Measurements from ENCODE around the gene LPGAT1. TPM values are rescaled to one million over a fixed set of nuclear protein-coding genes. Genes with fewer than 3 reads are reported as not detected.
"Not testable (repeated sequence)": the region's sequence is repeated elsewhere in the genome, so short reads cannot be mapped to it uniquely, and the experiment has no call there.

LPGAT1 gene
- total RNA-seq, 1 donor, result 18.0 TPM

DNA sequence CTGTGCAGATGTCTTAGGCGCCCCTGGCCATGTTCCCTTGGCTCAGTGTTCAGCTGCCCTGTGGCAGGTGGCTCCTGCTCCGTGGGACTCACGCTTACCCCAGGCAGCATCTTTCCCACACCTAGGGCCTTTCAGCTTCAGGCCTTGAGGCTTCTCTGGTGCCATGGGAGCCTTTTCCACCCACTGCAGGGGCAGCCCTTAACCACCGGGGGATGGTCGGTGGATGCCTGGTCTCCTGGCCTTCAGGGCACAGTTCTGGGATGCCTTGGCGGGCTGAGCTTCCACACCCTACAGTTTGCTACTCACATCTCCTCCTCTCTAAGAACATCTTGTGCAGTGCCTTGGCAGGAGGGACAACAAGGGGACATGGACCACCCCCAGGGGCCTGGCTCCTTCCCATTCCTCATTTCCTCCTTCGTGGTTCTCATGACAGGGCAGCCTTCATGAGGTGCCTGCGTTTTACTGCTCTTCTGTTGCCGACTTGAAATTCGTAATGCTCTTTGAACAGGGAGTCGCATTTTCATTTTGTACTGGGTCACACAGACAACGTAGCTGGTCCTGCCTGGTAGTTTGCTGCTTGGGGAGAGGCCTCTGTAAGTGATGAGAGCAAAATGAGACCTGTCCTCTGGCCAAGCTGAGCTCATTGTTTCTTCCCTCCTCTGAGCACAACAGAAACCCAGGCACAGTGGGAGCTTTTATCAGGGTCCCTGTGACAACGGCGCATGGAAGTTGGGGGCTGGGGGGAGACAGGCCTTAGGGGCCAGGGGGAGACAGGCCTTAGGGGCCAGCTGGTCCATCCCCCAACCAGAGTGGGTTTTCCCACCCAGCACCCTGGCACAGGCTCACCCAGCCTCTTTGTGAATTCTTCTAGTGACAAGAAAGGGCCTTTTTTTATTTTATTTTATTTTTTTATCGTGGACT, 93.2 kb downstream of the LPGAT1 start:
- no peak for DNase-seq (ENCODE audit: low read depth in 2 of 3, low spot score in 2 of 3)

DNA sequence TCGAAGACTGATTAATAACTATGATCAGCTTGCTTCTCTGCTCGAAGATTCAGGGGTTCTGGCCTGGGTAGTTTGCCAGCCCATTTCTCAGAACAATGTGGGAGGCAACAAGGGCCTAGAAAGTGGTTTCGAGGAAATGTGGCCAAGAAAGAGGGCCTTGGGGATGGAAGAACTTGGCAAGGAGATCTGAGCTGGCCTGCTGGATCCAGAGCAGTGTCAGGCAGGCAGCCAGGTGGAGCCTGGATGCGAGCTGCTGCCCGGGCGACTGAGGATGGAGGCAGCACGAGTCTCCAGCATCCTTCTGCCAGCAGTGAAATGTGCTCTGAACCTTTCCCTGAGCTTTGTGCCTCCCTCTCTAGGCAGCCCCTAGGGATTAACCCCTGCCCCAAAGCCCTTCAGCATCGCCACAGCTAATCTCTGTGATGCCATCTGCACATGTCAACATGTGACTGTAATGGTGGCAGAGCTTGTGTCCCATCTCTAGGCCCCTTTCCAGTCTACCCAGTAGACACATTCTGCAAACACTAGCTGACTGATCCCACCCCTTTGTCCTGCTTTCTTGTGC, 94.1 kb downstream of the LPGAT1 start:
- no peak for DNase-seq (ENCODE audit: low read depth in 2 of 3, low spot score in 2 of 3)

DNA sequence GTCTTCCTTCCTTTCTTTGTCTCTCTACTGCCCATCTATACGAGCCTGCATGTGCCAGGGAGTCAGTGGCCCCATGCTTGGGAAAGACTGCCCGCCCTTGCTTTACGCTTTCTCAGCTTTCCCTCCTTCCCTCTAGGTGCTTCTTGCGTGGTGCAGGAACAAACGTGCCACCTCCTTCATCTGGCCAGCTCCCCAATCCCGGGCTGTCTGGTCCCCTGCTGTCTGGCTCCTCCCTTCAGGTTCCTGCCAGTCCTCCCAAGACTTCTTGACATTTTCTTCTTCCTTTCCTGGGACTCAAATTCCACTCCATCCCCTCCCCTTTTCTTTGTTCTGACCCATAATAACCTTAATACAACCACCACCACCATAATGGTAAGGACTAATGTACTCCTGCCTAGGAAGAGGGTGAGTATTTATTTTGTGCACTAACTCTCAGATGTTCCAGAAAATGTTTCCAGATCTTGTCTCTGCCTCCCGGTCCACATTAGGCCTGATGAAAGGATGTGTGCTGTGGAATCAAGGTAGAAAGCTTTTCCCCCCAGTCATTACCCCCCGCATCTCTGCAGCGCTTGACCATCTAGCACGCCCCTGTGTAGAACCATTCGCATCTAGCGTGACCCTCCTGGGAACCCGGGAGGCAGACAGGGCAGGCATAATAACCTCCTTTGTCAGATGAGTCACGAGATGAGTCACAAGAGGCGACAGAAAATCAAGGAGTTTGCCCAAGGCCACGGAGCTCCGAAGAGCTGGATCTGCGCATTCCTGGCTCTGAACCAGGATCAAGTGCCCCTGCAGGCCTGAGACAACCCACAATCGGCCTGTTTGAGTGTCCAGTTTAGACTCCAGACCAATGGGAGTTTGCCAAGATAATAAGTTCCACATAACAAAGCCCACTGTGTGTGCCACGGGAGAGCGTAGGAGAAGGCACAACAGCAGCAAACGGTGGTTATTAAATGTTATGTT, 95.1 kb downstream of the LPGAT1 start:
- no peak for DNase-seq (ENCODE audit: low read depth in 2 of 3, low spot score in 2 of 3)

DNA sequence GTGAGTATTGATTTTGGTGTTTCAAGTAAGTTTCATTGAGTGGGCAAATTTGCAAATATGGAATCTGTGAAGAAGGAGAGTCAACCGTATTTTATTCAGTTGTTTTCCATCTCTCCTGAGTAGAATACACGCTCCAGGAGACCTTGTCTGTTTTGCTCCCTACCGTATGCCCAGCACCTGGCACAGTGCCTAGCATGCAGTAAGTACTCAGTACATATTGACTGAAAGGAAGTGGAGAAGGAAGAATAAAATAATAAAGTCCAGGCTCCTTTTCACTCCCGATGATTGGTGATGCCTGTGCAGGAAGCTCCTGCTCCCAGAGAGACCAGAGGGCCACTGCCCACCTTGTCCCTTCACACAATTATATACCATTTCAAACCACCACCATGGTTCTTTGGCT, 95.8 kb downstream of the LPGAT1 start:
- DNase-seq (ENCODE audit: low read depth in 2 of 3, low spot score in 2 of 3), result no peak

DNA sequence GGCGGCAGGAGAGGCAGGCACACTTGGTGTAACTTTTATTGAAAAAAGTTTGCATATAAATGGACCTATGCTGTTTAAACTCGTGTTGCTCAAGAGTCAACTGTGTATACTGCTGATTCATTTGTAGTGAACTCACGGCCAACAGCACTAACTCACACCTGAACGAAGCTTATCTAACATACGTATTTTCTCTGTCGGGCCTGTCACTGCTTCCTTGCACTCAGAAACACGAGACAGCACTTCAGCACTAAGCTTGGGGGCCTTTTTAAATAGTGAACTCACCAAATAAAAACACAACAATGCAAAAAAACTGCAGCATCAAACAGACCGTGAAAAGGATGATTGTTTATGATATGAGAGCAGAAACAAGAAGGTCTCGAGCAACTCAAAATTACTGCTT, 96.2 kb downstream of the LPGAT1 start:
- no peak for DNase-seq (ENCODE audit: low read depth in 2 of 3, low spot score in 2 of 3)

DNA sequence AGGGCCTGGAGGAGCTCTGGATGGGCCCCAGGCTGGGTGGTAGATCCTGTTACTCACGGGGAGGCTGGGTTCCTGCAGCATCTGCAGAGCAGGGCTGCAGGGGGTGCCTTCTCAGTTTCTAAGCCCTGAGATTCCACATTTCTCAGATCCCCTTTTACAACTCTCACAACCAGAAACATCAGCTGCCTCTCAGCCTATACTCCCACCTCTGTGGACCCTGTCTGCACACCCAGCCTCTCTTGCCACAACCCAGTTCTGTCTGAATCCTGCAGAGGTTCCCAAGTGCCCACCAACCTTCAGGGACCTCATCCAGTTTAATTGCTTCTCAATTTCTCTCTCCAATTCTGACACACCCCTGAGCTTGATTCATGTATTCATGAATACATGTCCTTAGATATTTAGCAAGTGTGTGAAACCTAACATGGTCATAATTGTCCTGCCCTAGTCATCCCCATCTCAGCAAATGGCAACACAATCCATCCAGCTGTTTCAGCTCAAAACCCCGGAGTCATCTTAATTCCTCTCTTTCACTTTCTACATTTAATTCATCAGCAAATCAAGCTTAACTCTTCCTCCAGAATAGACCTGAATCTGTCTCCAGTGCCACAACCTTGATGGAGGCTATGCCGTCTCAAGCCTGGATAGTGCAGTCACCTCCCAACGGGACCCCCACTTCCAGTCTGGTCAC, 98.1 kb downstream of the LPGAT1 start:
- DNase-seq (ENCODE audit: low read depth in 2 of 3, low spot score in 2 of 3), result no peak

DNA sequence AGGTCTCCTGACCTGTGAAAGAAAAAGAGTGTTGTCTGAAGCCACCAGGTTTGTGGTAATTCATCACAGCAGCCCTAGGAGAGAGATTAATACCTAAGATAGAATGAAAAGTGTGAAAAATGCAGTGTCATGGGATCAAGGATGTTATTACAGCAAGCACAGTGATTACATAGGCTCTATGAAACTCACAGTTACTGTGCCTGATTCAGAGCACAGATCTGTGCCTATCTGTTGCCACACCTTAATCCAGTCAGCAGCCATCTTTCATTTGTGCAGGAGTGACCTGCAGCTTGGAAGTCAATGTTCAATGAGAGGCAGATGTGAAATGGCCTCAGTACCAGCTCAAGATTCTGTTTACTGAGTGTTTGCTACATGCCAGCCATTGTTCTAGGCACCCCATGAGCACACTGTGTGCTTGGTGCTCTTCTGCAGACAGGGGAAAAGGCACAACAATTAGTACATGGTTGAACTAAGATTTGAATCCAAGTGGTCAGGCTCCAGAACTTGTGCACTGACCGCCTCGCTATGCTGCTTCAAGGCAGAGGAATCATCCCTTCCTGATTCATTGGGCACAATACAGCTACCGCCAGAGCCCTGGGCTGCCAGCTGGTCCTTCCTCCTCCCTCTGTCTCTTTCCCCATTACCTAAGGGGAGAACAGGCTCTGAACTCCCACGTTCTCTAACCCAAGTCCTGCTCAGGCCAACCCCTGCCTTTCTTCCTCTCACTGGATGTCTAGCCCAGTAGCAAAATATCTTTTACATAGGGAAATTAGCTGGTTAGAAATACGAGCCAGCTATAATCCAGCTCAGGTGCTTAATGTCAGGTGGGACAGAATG, 98.9 kb downstream of the LPGAT1 start:
- no peak for DNase-seq (ENCODE audit: low read depth in 2 of 3, low spot score in 2 of 3)

DNA sequence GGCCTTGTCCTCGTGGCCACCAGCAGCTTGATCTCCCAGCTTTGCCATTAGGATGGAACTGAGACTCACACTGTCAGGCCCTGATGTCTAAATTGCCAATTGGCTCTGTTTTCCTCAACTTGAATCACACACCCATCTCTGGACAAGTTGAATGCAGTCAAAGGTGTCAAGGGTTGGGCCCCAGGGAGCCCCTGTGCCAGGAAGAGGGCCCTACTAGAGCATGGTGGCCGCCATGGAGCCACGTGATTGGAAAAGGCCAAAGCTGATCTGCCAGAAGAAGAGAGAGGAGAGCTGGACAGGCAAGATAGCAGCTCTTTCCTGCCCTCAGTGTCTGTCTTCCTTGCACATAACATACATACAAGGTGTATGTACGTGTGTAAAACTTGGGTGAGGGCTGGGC, 100.2 kb downstream of the LPGAT1 start:
- no peak for DNase-seq (ENCODE audit: low read depth in 2 of 3, low spot score in 2 of 3)

DNA sequence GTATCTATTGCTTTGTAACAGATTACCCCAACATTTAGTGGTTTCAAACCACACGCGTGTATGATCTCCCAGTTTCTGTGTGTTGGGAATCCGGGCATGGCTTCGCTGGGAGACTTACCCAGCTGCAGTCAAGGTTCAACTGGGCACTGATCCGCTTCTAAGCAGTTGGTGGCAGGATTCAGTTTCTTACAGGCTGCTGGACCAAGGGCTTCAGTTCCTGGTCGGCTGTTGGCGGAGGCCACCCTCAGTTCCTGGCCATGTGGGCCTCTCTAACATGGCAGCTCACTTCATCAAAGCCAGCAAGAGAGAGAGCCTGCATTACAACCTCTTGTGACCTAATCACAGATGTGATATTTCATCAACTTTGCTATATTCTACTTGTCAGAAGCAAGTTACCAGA, 101.3 kb downstream of the LPGAT1 start:
- DNase-seq (ENCODE audit: low read depth in 2 of 3, low spot score in 2 of 3), result no peak

DNA sequence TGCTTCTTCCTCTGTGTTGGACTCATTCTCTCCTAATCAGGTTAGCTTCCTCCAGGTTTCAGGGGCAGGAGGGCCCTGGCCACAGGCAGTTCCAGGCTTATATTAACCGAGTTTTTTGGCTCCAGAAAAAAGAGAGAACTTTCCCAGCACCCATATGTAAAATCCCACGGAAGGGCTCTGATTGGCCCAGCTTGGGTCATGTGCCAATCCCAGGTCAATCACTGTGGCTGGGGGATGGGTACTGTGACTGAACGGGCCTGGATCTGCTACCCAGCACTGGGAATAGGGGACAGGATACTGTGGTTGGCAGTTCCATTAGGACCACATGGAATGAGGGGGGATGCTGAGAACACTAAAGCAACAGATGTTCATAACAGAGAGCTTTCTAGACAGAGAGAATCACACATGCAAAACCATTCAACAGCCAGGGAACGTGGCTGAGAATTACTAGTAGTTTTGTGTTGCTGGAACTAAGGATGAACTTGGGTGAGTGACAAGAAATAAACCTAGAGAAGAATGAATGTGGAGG, 104.0 kb downstream of the LPGAT1 start:
- DNase-seq (ENCODE audit: low read depth in 2 of 3, low spot score in 2 of 3), result no peak

DNA sequence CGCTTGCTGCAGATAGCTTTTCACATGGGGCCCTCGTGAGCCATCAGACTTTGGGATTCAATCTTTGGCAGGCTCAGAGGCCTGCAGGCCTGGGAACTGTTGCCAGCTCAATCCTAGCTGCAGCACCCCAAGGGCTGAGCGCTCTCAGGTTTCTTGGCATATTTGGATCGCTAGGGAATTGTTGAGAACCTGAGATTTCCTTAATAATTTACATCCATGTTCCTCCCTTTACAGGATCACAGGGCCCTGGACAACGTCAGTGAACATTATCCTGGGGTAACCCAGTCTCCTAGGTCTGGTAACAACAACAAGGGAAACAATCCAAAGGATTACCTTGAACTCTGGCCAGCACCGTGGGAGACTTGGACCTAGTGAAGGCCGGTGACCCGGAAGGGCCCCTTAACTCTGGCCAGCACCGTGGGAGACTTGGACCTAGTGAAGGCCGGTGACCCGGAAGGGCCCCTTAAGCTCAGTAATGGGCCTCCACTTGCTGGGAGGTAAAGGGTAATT, 105.8 kb downstream of the LPGAT1 start:
- DNase-seq (ENCODE audit: low read depth in 2 of 3, low spot score in 2 of 3), result no peak

DNA sequence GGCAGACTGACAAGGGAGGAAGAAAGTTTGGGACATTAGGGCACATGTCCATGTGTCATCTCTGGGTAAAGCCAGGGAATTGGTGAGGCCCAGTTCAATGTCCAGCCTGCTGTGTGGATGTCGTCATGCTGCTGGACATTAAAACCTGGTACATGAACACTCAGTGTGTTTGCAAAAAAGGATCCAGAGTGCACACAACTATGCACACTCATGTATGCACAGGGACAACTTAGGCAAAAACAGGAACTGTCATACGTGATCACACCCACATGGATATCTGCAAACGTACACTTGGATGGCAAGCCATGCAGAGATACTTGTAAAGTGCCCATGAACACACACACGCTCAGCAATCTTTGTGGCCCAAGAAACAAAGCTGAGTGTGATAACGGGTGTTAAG, 107.3 kb downstream of the LPGAT1 start:
- DNase-seq (ENCODE audit: low read depth in 2 of 3, low spot score in 2 of 3), result no peak

DNA sequence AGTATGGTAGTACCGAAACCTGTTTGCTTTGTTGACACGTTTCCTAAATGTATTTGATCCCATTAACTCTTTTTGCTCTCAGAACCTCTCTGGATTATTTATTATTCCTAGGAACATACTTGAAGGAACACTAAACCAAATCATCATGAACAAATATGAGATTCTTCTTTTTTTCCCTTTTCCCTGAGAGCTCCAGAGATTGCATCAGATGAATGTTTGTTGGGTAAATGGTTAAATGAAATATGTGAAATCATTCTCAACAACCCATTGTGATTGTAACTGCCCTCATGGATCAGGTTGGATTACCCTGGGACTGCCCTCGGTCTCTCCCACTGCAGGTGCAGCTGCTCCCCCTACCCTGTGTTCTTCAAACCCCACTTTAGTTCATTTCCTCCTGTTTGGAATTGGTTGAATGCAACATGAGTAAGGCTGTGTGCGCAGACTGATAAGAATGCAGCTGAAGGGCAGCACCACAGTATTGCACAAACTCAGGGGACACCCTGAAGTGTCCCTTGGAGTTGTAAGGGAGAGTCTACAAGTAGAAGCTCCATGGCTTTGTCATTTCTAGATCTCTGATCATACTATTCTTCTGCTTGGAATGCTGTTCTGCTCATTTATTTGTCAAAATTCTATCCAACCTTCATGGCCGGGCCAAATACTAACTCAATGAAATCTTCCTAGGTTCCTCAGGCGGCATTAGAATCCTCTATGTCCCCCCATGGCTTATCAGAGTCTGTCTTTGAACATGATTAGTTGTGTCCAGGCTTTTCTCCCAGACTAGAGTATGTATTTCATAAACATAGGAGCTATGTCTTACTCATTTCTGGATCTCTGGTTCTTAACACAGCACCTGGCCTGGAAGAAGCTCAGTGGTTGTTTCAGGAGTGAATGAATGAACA, 108.0 kb downstream of the LPGAT1 start:
- no peak for DNase-seq (ENCODE audit: low read depth in 2 of 3, low spot score in 2 of 3)

DNA sequence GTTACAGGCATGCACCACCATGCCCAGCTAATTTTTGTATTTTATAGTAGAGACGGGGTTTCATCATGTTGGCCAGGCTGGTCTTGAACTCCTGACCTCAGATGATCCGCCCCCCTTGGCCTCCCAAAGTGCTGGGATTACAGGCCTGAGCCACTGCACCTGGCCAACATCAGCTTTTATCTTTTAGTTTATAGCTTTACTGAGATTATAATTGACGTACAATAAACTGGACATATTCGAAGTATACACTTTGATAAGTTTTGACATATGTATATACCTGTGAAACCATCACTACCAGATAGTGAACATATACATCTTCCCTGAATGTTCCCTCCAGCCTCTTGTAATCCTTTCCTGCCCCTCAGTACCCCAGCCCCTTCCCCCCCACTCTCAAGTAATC, 114.0 kb downstream of the LPGAT1 start:
- DNase-seq (ENCODE audit: low read depth in 2 of 3, low spot score in 2 of 3), result not testable (repeated sequence)

DNA sequence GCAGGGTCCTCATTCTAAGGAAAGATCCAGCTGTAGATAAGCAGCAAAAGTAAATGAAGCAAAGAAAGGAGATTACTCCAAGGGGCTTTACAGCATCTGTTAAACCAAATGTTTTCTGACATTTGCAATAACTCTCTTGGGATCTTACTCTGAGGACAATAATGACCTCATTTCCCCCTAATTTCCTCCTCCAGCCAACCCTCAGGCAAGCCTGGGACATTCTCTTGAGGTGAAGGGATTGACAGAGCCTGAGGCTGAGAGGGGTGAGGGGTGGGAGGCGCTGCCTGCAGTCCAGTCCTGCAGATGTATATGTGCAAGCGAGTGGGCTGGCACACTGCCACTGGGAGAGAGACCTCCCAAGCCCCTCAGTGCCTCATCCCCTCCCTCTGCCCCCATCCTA, 114.6 kb downstream of the LPGAT1 start:
- no peak for DNase-seq (ENCODE audit: low read depth in 2 of 3, low spot score in 2 of 3)

DNA sequence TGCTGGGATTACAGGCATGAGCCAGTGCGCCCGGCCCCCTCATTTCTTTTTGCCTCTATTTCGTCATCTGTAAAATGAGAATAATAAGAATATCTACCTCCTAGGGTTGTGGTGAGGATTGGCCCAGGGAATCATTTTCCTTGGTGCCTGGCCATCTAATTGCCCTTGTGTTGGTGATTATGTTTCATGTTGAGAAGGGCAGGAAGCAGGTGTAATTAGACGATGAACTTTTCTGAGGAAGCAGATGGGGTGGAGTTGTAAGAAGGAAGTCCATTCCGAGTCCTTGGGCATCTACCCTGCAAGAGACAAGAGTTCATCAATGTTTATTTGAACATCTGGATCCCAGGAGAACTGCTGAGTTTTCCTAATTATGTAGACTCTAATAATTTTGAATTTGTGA, 116.4 kb downstream of the LPGAT1 start:
- peak in 1 of 3 donors; percentile 12 for DNase-seq (ENCODE audit: low read depth in 2 of 3, low spot score in 2 of 3)

DNA sequence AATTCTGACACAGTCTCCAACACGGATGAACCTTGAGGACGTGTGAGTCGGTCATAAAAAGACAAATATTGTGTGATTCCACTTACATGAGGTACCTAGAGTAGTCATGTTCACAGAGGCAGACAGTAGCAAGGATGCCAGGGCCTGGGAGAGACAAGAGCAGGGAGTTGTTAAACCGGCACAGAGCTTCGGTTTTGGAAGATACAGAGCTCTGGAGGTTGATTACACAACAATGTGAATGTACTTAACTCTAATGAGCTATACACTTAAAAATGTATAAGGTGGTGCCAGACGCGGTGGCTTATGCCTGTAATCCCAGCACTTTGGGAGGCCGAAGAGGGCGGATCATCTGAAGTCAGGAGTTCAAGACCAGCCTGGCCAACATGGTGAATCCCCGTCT, 117.3 kb downstream of the LPGAT1 start:
- DNase-seq (ENCODE audit: low read depth in 2 of 3, low spot score in 2 of 3), result no peak

DNA sequence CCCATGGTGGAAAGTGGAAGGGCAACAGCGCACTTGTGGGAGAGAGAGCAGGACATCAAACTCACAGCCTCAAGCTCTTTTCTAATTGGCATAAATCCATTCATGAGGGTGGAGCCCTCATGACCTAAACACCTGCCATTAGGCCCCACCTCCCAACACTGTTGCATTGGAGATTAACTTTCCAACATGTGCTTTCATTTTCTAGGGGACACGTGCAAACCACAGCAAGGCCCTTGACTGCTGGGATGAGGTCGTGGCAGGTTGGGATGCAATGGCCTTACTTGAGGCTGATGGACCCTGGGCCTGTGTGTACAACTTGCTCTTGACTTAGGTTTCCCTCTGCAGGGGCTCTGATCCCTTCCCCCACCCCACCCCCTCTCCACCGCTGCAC, 119.3 kb downstream of the LPGAT1 start:
- no peak for DNase-seq (ENCODE audit: low read depth in 2 of 3, low spot score in 2 of 3)

All from hematopoietic multipotent progenitor cell (in vitro differentiated cells).